ENCODE data around the gene PTGES3. TPM values are rescaled to one million over a fixed set of nuclear protein-coding genes. Genes with fewer than 3 reads are reported as not detected.
A peak's percentile ranks its signal among the peaks of the same experiment; 100 is the strongest.

The PTGES3 gene
- total RNA-seq, 1 experiment from 2014 or later = 322 TPM

- CTCF ChIA-PET = interaction anchor here (1.0 kb wide), 1 partner anchor 52 kb away, joined by 4 read pairs; no protein-coding TSS in a partner anchor
Measured at GRCh38 chr12:56688846-56689109, 694 bp upstream of the PTGES3 start.

GRCh38 chr12:56687223-56688128, 608 bp downstream of the PTGES3 start:
- DNase-seq = peak in 1 of 2 experiments; percentile 28
- CTCF ChIA-PET = interaction anchor here (0.7 to 1.6 kb wide), 2 partner anchors 51 to 86 kb away, joined by 3 to 7 read pairs; no protein-coding TSS in a partner anchor

More at GRCh38 chr12:56688846-56689109, 694 bp upstream of the PTGES3 start:
- BruUV-seq (replicated peaks) = TSS peak; percentile 99
- intact Hi-C loops (cut with micrococcal nuclease; ENCODE audit: unreplicated experiment) = loop anchor here (1.0 to 2.0 kb wide), 5 partner anchors 37 to 400 kb away; partner anchors contain the start of genes NACA and PRIM1
- peaks cover 34% of the 10 kb centered on the region for H4K20me1 ChIP-seq (ENCODE audit: insufficient read depth)
- peak overlapping the region; percentile 90 for H3K4me2 ChIP-seq
- H3K9me3 ChIP-seq (ENCODE audit: insufficient read depth, low read depth) = no peaks in the 10 kb centered on the region
- no peaks in the 10 kb centered on the region for H3K9me2 ChIP-seq (ENCODE audit: insufficient read depth)
- POLR2A ChIA-PET (ENCODE audit: unreplicated experiment) = interaction anchor here (0.6 to 2.0 kb wide), 9 partner anchors 30 to 542 kb away, joined by 3 to 8 read pairs (median 3); partner anchors contain the start of genes NACA and STAT2
- peaks cover 18% of the 10 kb centered on the region; the same call in 1 of the 2 replicates for H3K36me3 ChIP-seq (ENCODE audit: low read depth)
- peaks cover 42% of the 10 kb centered on the region for H3K79me2 ChIP-seq (ENCODE audit: low read depth)
- no peaks in the 10 kb centered on the region for H3K27me3 ChIP-seq (ENCODE audit: insufficient read depth, low read depth)
- peak overlapping the region; percentile 71 for H3K4me3 ChIP-seq
- H3K27ac ChIP-seq = peak overlapping the region; percentile 94
- TF ChIP-seq CTCF (conservative IDR thresholded peaks at IDR 0.05) (no peak), EZH2 (IDR thresholded peaks at IDR 0.05; ENCODE audit: low read depth) (no peak)
- peaks cover 14% of the 10 kb centered on the region for H3K4me1 ChIP-seq (replicated peaks; ENCODE audit: insufficient read depth)
- DNase-seq = no peak
- peak overlapping the region; percentile 79 for H2AFZ ChIP-seq
- peaks cover 39% of the 10 kb centered on the region for H3F3A ChIP-seq (ENCODE audit: insufficient read depth, low read depth)

More at GRCh38 chr12:56687223-56688128, 608 bp downstream of the PTGES3 start:
- peak overlapping the region; percentile 96 for H3K4me2 ChIP-seq
- H2AFZ ChIP-seq = peak overlapping the region; percentile 69
- H4K20me1 ChIP-seq (ENCODE audit: insufficient read depth) = peaks cover 47% of the 10 kb centered on the region
- H3K9me3 ChIP-seq (ENCODE audit: insufficient read depth, low read depth) = no peaks in the 10 kb centered on the region
- H3K4me3 ChIP-seq = peak overlapping the region; percentile 97
- H3K79me2 ChIP-seq (ENCODE audit: low read depth) = peaks cover 55% of the 10 kb centered on the region
- POLR2A ChIA-PET (ENCODE audit: unreplicated experiment) = interaction anchor here (0.6 to 2.0 kb wide), 8 partner anchors 29 to 495 kb away, joined by 3 to 27 read pairs (median 5); partner anchors contain the start of gene NACA
- peak overlapping the region; percentile 94 for H3K27ac ChIP-seq
- intact Hi-C loops (cut with micrococcal nuclease; ENCODE audit: unreplicated experiment) = loop anchor here (1.0 to 2.0 kb wide), 6 partner anchors 27 to 401 kb away; partner anchors contain the start of genes NACA and PRIM1
- no peak for TF ChIP-seq CTCF (conservative IDR thresholded peaks at IDR 0.05)
- TF ChIP-seq EZH2 (IDR thresholded peaks at IDR 0.05; ENCODE audit: low read depth) = no peak
- TSS peak; percentile 54 for BruUV-seq (replicated peaks)
- H3K36me3 ChIP-seq (ENCODE audit: low read depth) = peaks cover 24% of the 10 kb centered on the region
- peaks cover 46% of the 10 kb centered on the region for H3F3A ChIP-seq (ENCODE audit: insufficient read depth, low read depth)
- H3K4me1 ChIP-seq (replicated peaks; ENCODE audit: insufficient read depth) = peaks cover 15% of the 10 kb centered on the region
- H3K9me2 ChIP-seq (ENCODE audit: insufficient read depth) = no peaks in the 10 kb centered on the region
- H3K27me3 ChIP-seq (ENCODE audit: insufficient read depth, low read depth) = no peaks in the 10 kb centered on the region
